Colon (tissue), 2 donors: Measurements from ENCODE around the gene RAET1L.
"Not testable (repeated sequence)": the region's sequence is repeated elsewhere in the genome, so short reads cannot be mapped to it uniquely, and the experiment has no call there.

Source experiments
- FAIRE-seq: peaks from 2 replicates; lab custom pipeline; 2012; peaks lifted over from hg19 to GRCh38; lab: Jason Lieb, UNC
- donor health status: control.
- donor health status: control.

The RAET1L gene

DNA sequence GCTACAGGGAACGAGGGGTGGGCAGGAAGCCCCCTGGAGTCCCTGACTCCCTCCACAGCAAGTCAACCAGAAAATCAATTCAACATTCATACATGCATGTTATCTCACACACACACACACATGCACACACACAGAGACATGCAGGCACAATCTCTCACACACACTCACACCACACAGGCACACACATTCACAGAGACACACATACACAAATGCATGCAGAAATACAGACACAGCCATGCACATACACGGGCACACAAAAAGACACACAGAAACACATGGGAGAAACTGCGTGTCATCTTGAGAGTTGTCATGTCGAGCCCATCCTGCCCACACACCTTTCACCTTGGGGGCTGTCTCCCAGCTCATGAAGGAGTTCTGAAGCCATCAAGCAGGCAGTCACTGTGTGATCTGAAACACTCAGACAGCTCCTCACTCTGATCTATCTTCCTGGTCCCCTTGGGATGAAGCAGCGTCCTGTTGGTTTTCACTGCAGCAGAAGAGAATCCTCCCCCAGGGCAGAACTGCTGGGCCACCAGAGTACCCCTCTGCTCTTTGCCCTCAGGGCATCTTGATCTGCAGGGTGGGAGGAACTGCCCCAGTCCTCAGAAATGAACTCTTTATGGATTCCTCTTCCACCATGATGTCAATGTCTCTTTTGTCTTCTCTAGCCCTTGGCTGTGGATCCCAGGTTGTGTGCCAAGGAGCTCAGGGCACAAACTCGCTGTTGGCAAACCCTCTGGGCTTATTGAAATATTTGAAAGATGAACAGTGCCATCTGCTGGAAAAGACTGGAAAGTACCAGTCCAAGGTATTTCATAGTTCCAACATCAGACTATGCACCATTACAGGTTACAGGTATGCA is 8.8 kb downstream of the RAET1L start:
- FAIRE-seq: no peak

DNA sequence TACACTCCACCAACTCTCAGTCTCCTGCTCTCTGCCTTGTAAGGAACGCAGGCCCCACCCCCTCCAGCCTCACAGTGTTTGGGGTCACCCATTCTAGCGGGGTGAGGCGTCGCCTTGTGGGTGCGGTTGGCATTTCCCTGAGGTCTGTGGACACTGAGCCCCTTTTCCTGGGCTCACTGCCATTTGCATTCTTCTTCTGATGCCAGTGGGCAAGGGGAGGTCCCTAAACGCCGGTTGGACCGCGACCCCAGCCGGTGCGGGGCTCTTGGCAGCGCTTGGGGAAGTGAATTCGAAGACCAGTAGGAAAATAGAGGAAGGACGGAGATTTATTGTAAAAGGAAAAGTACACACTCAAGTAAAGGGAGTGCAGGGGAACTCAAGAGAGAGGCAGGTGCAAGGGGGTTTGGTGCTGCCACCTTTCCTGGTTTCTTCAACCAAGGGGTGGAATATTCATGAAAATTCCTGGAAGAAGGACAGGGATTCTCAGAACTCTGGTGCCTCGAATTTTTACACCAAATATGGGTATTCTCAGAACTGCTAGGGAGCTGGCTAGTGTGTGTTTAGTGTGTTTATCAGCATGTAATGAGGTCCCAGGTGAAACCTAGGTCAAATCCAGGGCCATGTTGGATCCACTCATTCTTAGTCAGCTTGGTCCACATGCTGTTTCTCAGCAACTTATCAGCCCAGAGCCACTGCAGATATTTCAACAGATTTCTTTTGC is 9.9 kb downstream of the RAET1L start:
- FAIRE-seq: not testable (repeated sequence)

DNA sequence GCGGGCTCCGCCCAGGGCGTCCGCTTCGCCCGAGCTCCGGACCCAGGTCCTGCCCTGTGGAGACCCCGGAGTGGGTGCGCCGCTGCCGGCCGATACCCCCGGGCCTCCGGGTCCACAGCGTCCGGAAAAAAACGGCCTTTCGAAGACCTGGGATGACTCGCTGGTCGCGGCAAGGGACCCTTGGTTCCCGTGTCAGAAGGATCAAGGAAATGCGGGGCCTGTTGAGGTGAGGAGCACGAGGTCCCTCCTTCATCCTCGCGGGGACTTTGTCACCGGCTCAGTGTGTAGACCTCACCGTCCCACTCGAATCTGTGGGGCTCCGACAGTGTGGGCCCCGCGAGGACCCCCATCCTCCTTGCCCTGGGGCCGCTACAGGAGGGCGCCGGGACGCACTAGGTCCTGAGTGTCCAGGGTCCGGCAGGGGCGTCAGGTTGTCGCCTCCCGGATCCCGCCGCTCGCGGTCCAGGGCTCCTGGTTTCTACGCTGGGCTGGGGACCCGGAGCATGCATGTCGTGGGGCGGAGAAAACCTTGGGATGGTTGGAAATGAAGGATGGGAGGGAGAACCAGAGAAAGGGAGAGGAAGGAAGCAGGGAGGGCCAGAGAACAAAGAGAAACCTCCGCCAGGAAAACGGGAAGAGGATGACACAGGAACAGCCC is 10.6 kb downstream of the RAET1L start:
- FAIRE-seq: not testable (repeated sequence)

DNA sequence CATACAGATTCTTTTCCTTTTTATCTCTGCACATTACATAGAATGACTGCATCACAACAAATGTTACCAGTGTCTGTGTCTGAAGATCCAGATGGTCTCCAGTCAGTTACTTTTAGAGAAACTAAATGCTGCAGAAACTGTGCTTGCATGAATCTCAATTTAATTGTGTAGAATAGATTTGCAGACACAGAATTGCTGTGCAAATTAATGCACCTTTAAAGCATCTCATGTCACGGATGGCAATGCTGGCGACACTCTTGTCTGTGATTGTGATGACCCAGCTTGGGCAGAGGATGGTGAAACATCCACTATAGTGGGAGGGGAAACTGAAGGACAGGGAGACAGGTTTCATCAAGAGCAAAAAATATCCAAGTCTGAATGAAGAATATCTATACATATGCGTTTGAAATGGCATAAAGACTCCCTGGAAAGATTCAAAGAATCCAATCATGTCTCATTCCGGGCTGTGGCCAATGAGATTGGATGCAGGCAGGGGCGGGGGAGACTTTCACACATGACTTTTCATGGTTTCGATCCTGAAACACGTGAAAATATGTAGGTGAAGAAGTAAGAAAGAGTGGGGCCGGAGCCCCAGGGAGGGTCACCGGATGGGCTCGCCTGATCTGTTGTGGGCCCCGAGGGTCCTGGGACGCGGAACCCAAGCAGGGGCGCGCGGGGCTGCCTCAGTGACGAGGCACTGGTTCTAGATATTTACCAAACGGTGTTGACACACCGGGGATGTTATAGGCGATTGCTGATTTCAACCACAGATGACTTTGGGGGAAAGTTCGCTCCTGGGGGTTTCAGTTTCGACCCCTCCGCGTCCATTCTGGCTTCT is 11.3 kb downstream of the RAET1L start:
- FAIRE-seq: not testable (repeated sequence)

DNA sequence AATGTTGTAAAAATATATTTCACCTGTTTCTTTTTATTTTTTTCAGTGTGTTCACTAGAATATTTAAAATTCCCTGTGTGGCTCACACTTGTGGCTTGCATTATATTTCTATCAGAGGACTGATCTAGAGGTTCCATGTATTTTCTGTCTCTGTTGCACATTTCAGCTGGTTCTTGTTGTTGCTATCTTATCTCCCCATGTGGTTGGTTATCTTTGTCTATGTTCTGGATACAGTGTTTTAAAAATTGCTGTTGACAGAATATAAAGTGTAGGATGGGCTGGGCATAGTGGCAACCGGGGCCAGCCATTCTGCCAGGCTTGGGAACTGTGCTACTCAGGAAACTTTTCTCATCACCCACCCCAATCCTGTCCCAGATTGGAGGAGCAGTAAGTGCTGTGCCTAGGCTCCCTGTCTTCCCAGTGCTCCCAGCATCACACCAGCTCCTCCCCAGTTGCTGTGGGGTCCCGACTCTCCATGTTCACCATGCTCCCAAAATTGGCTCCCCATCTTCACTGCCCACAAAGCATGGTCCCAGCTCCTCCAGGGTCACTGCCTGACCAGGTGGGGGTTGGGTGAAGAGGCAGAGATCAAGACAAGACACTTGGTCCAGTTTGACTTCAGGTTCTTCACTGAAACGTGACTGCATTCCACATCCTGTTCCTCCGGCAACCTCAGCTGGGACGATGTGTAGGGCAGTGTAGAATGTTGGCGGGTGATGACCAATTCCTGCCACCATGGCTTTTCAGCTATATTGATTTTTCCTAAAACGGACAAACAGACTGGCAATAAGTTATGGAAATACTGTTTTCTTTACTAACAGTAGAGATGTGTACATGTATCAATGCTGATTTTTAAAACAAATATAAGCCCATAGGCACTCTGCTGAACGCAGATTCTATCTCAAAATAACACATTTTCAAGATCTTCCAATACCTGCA is 12.2 kb downstream of the RAET1L start:
- not testable (repeated sequence) for FAIRE-seq

DNA sequence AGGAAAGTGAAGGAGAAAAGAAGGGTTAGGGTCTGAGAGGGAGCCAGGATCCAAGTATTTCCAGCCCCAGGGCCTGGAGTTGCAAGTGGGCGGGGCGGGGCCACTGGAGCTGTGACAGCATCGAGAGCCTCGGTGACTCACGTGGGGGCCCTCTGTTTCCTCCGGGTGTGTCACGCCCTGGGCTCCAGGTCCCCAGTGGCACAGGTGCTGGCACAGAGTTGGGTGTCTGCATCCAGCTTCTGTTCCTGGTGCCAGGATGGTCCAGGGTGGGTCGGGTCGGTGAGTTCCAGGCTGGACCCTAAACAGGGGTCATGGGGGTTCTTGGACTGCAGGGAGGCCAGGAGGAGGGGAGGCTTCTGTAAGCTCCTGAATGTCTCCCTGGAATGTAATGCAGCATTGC is 16.7 kb downstream of the RAET1L start:
- no peak for FAIRE-seq

DNA sequence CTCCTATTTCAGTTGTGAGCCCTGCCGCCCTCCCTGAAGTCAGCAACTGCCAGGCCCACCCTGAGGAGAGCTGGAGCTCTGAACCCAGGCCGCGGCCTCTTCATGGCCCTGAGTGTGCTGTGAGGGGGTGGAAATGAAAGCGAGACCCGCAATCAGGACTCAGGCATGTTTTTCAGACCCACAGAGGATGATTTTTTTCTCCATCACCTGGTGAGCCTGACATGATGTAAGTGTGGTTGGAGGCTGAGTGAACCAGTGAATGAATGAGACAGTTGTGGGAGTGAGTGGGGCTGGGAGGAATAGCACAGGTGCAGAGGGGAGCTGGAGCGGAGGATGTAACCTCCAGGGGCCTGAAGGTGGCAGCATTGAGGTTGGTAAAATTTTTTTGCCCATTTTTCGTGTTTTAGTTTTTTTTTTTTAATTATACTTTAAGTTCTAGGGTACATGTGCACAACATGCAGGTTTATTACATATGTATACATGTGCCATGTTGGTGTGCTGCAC is 18.3 kb downstream of the RAET1L start:
- FAIRE-seq: no peak

- no peak for FAIRE-seq
Measured at GRCh38 chr6:150005761-150006651, 19.3 kb downstream of the RAET1L start.

DNA sequence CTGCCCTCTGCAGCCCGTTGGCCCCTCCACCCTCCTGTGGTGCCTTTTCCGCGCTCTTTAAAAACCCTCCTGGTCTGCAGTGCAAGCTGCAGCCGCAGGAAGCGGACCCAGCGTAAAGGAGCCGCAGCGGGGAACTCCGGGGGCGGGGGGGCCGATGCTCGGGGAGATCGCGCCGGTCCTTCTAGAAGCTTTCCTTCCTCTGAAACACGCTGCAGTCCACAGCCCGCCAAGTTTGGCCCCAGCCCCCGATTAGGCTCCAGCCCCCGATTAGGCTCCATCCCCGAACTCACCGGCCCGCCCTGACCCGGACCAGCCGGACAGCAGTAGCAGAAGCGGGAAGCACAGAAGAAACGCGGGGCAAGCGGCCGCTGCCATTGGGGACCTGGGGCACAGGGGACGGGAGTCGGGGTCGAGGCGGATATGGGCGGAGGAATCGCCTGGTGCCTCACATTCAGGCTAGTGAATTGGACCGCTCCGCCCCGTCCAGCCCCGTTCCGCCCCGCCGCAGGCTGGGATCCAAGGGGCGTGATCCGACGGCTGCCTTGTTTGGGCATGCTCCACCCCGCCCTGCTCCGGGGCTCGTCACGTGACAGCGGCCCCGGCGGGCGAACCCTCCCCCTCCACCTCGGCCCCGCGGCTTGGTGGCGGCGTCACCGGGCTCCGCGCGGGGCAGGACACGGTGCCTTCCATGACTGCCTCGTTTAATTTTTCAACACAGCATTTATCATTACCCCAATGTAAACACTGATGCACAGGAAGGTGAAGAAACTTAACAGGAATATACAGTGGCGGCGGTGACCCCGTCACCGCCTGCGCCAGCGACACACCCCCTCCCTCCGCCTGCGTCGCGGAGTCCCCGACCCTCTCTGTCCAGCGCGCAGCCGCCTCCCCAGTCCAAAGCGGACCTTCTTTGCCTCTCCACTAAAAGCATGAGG is 20.3 kb downstream of the RAET1L start:
- no peak for FAIRE-seq

DNA sequence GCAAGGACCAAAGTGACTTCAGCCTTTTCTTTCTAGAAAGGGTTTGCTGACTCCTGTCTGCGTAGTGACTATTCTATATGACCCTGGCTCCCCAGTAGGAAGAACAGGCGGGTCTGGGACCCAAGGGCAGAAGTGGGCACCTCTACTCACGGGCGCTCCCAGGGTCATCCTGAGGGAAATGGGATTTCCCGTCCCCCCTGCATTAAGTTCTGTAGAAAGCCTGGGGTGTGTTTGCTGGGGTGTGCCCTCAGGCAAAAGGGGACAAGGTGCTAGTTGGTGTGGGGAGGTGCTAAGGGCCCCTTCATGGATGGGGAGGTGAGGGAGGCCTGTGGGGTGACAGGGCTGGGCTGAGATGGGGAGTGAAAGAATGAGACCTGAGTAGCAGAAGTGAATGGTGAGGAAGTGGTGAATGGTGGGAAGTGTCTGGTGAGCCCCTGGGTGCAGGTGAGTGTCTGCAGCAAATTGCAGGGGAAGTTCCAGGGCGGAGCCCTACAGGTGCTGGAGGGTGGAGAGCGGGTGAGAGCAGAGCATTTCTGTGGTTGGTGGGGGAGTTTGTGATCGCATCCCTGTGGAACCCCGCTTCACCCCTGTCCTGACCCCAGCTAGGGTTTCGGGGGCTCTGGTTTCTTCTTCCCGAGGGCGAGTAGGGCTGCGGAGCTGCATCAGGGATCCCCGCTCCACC is 21.1 kb downstream of the RAET1L start:
- FAIRE-seq: no peak

DNA sequence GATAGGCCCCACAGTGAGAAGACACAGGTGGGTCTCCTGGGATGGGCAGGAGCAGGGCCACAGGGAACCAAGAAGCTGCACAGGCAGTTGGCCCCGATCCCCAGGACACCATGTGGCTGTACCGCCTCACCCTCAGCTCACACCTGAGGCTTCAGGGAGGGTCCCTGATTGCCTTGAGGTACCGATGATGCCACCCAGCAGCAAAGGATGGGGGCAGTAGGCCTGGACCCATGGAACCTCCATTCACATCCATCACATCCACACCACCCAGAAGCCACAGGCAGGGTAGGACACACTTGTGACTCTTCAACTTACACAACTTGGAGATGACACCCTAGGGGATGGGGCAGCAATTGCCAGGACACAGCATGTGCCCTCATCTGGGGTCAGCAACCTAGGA is 21.7 kb downstream of the RAET1L start:
- FAIRE-seq: not testable (repeated sequence)

- no peak for FAIRE-seq
Measured at GRCh38 chr6:150002710-150003109, 22.6 kb downstream of the RAET1L start.

DNA sequence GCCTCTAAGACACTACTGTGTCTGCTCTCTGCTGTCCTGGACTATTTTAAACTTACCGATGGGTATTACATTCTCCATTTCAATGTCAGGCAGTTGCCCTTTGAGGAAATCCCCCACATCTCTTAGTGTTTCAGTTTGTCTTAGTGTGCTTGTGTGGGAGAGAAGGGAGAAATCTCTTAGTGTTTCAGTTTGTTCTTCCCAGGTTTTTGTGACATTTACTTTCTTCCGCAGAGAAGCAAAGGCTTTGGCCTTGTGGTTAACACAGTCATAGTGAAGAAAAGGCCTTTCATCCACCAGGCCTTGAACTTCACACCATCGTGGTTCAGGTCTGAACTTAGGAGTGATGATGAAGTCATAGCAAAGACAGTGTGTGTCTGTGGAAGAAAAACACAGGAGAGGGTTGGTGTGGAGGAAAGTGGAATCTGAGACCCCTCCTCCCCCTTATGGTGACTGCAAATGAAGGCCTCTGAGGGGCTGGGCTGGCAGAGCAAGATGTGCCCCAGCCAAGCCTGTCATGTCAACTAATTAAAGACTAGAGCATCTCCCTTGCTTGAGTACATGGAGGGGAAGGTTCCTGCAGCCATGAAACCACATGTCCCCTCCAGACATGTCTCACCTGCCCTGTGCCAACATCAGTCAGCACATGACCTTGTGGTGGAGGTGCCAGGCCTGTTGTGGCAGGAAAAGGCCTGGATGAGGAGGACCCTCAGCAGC is 23.9 kb downstream of the RAET1L start:
- FAIRE-seq: no peak

- FAIRE-seq: no peak
Measured at GRCh38 chr6:149999636-150000035, 25.7 kb downstream of the RAET1L start.

- no peak for FAIRE-seq
Measured at GRCh38 chr6:149995971-149996370, 29.4 kb downstream of the RAET1L start.

DNA sequence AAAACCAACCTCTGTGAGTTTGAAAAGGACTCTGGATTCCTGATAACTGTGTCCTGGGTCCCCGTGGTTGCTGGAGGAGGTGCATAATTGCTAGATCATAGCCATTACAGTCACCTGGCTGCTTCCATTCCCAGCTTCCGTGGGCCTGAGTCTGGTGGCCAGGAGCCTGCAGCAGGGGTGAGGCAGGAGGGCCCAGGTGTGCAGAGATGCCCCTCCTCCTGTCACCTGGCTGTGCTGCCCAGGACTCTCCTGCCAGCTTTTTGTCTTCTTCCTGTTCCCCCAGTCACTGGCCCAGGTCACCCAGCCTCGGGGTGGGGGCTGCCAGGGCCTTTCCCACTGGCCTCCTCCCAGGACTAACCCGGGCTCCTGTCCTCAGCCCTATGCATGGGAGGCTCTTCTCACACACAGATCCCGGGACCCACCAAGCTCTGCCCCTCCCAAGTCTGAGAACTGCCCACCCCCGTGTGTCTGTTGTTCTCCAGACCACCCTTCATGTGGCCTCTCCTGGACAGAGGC is 30.0 kb downstream of the RAET1L start:
- FAIRE-seq: no peak

DNA sequence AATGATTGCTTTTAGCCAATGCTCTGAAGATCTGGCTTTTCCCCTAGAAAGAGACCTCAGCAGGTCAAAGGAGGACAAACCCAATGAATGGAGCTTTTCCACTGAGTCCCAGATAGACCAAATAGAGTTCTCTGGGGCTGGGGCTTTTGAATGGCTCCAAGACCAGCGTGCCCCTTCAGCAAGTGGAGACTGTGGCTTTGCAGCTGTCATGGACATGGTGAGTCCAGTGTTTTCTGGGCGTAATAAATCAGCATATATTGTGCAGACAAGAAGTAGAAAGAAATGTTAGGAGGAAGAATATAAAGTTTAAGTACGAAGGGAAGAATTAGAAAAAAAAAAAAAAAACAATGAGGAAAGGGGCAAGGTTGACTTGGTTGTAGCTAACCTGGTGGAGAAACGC is 33.5 kb downstream of the RAET1L start:
- FAIRE-seq: no peak
